T-helper 9 cell (primary cell): ENCODE measurements around the gene EPC2.
"Not testable (repeated sequence)": the region's sequence is repeated elsewhere in the genome, so short reads cannot be mapped to it uniquely, and the experiment has no call there.

Experiments used
- DNase-seq: peaks from one replicate; pipeline ENCODE4 v3.0.0-alpha.2; 2020

The EPC2 gene

GRCh38 chr2:148675708-148676107 lies 31.2 kb downstream of the EPC2 start:
- DNase-seq = no peak

- DNase-seq = not testable (repeated sequence)
These were observed 34.0 kb downstream of the EPC2 start for GRCh38 chr2:148678302-148679179.

- no peak for DNase-seq
These were observed 35.9 kb downstream of the EPC2 start for GRCh38 chr2:148680462-148680861.

GRCh38 chr2:148681443-148681842 lies 36.9 kb downstream of the EPC2 start:
- no peak for DNase-seq

GRCh38 chr2:148681862-148682261 lies 37.3 kb downstream of the EPC2 start:
- not testable (repeated sequence) for DNase-seq

GRCh38 chr2:148684507-148684906 lies 40.0 kb downstream of the EPC2 start:
- DNase-seq = no peak

GRCh38 chr2:148687543-148687942 lies 43.0 kb downstream of the EPC2 start:
- no peak for DNase-seq

- DNase-seq = not testable (repeated sequence)
These were observed 43.5 kb downstream of the EPC2 start for GRCh38 chr2:148688011-148688410.

GRCh38 chr2:148696985-148697384 lies 52.4 kb downstream of the EPC2 start:
- no peak for DNase-seq

- DNase-seq = no peak
These were observed 55.3 kb downstream of the EPC2 start for GRCh38 chr2:148699830-148700229.

GRCh38 chr2:148701039-148701438 lies 56.5 kb downstream of the EPC2 start:
- no peak for DNase-seq

GRCh38 chr2:148701877-148702276 lies 57.3 kb downstream of the EPC2 start:
- DNase-seq = no peak

- DNase-seq = no peak
These were observed 57.9 kb downstream of the EPC2 start for GRCh38 chr2:148702475-148702874.

GRCh38 chr2:148704247-148704646 lies 59.7 kb downstream of the EPC2 start:
- no peak for DNase-seq

- DNase-seq = no peak
These were observed 71.9 kb downstream of the EPC2 start for GRCh38 chr2:148716378-148716920.

- no peak for DNase-seq
These were observed 73.5 kb downstream of the EPC2 start for GRCh38 chr2:148718039-148718438.

- no peak for DNase-seq
These were observed 74.7 kb downstream of the EPC2 start for GRCh38 chr2:148719195-148719749.

- no peak for DNase-seq
These were observed 75.4 kb downstream of the EPC2 start for GRCh38 chr2:148719941-148720436.

GRCh38 chr2:148720501-148721001 lies 76.0 kb downstream of the EPC2 start:
- no peak for DNase-seq

GRCh38 chr2:148721520-148721931 lies 77.0 kb downstream of the EPC2 start:
- no peak for DNase-seq

GRCh38 chr2:148721991-148722777 lies 77.6 kb downstream of the EPC2 start:
- DNase-seq = no peak

- DNase-seq = no peak
These were observed 81.0 kb downstream of the EPC2 start for GRCh38 chr2:148725564-148725963.

GRCh38 chr2:148726228-148726627 lies 81.7 kb downstream of the EPC2 start:
- no peak for DNase-seq
